GM19351 (cell line): Measurements from ENCODE around the gene PRM1.

Experiments used
- ATAC-seq: cut with Tn5 transposase; IDR thresholded peaks from one replicate; pipeline ENCODE4 v1.9.1; 2021; ENCODE audit warnings: mild to moderate bottlenecking, moderate library complexity; ENCODE audit not compliant: unreplicated experiment

The PRM1 gene

GRCh38 chr16:11239644-11240632, 41.2 kb downstream of the PRM1 start:
- ATAC-seq = no peak

GRCh38 chr16:11238272-11239202, 42.6 kb downstream of the PRM1 start:
- no peak for ATAC-seq

- no peak for ATAC-seq
These were observed 44.5 kb downstream of the PRM1 start for GRCh38 chr16:11236461-11237254.

GRCh38 chr16:11235703-11235991, 45.5 kb downstream of the PRM1 start:
- no peak for ATAC-seq

GRCh38 chr16:11234884-11235702, 46.0 kb downstream of the PRM1 start:
- ATAC-seq = no peak

GRCh38 chr16:11233727-11234376, 47.3 kb downstream of the PRM1 start:
- ATAC-seq = no peak

- ATAC-seq = peak; percentile 62
These were observed 48.0 kb downstream of the PRM1 start for GRCh38 chr16:11232852-11233726.

GRCh38 chr16:11232302-11232851, 48.8 kb downstream of the PRM1 start:
- no peak for ATAC-seq

GRCh38 chr16:11231367-11231970, 49.7 kb downstream of the PRM1 start:
- ATAC-seq = no peak
